IMR-90 (cell line): ENCODE measurements around the gene ANO2. TPM values are rescaled to one million over a fixed set of nuclear protein-coding genes. Genes with fewer than 3 reads are reported as not detected.

ENCODE experiments used
- ATAC-seq: fragments of 200-7000 bp; cut with Tn5 transposase; 2 replicates; pipeline ENCODE4 v1.9.1; 2020; ENCODE audit warnings: low read depth, mild to moderate bottlenecking, moderate library complexity
- BruUV-seq: library from RNA; stranded (reverse); fragments of 400-500 nt; replicated peaks from 2 replicates; lab custom pipeline; 2021; lab: Mats Ljungman, UMichigan
- CTCF ChIA-PET: fragments of 300-600 bp; formaldehyde crosslinking; extraction: SDS; loops from one replicate; lab custom pipeline; 2021; ENCODE audit warnings: antibody characterized with exemption; lab: Yijun Ruan, JAX
- POLR2A ChIA-PET: fragments of 300-600 bp; sonication (Branson Sonifier 250); formaldehyde crosslinking; loops from one replicate; lab custom pipeline; 2022; ENCODE audit warnings: antibody characterized with exemption; ENCODE audit not compliant: unreplicated experiment; lab: Charles Lee
- DNase-seq: peaks from one replicate; pipeline ENCODE4 v3.0.0; 2013
- H2AFZ ChIP-seq: replicated peaks from 2 replicates; pipeline ENCODE3; 2013; ENCODE audit warnings: low read length, mild to moderate bottlenecking; ENCODE audit not compliant: poor library complexity
- H2AK5ac ChIP-seq: 2 replicates; pipeline ENCODE4 v1.6.1; 2013; ENCODE audit warnings: low read depth, low read length, inconsistent platforms
- H2AK9ac ChIP-seq: replicated peaks from 2 replicates; pipeline ENCODE3; 2013; ENCODE audit warnings: mild to moderate bottlenecking, low read depth, low read length, moderate library complexity; ENCODE audit not compliant: poor library complexity
- H2BK120ac ChIP-seq: 2 replicates; pipeline ENCODE4 v1.6.1; 2013; ENCODE audit warnings: low read depth, low read length, inconsistent platforms
- H2BK15ac ChIP-seq: 3 replicates; pipeline ENCODE4 v1.6.1; 2013; ENCODE audit warnings: low read depth, low read length, inconsistent platforms
- H2BK20ac ChIP-seq: 2 replicates; pipeline ENCODE4 v1.6.1; 2013; ENCODE audit warnings: low read depth, mild to moderate bottlenecking, inconsistent platforms, low read length, moderate library complexity
- H2BK5ac ChIP-seq: 2 replicates; pipeline ENCODE4 v1.6.1; 2013; ENCODE audit warnings: mild to moderate bottlenecking, low read depth, low read length, inconsistent platforms; ENCODE audit not compliant: poor library complexity, severe bottlenecking
- H3K14ac ChIP-seq: replicated peaks from 2 replicates; pipeline ENCODE4 v1.6.1; 2013; ENCODE audit warnings: low read depth, low read length, inconsistent platforms
- H3K18ac ChIP-seq: 2 replicates; pipeline ENCODE4 v1.6.1; 2013; ENCODE audit warnings: low read depth, low read length, control low read depth
- H3K23ac ChIP-seq: 2 replicates; pipeline ENCODE4 v1.6.1; 2013; ENCODE audit warnings: low read depth, low read length, inconsistent platforms
- H3K27ac ChIP-seq: 2 replicates; pipeline ENCODE4 v1.5.1; 2013; ENCODE audit warnings: mild to moderate bottlenecking, control low read depth, low read length; ENCODE audit not compliant: insufficient read depth
- H3K27me3 ChIP-seq: 2 replicates; pipeline ENCODE4 v1.6.1; 2013; ENCODE audit warnings: low read length; ENCODE audit not compliant: control insufficient read depth, insufficient read depth
- H3K36me3 ChIP-seq: 2 replicates; pipeline ENCODE4 v1.6.1; 2013; ENCODE audit warnings: low read length, mixed read lengths; ENCODE audit not compliant: control insufficient read depth, insufficient read depth
- H3K4ac ChIP-seq: 2 replicates; pipeline ENCODE4 v1.6.1; 2013; ENCODE audit warnings: low read depth, low read length, inconsistent platforms
- H3K4me1 ChIP-seq: 2 replicates; pipeline ENCODE4 v1.6.1; 2013; ENCODE audit warnings: low read length, mixed read lengths; ENCODE audit not compliant: control insufficient read depth, insufficient read depth
- H3K4me2 ChIP-seq: 2 replicates; pipeline ENCODE4 v1.6.1; 2013; ENCODE audit warnings: low read depth, mild to moderate bottlenecking, control low read depth, low read length, moderate library complexity
- H3K4me3 ChIP-seq: 2 replicates; pipeline ENCODE4 v1.5.1; 2013; ENCODE audit warnings: low read depth, mild to moderate bottlenecking, control low read depth, low read length, moderate library complexity; ENCODE audit not compliant: insufficient read depth
- H3K56ac ChIP-seq: 2 replicates; pipeline ENCODE4 v1.6.1; 2013; ENCODE audit warnings: low read length, inconsistent platforms; ENCODE audit not compliant: insufficient read depth; ENCODE audit errors: extremely low read depth
- H3K79me1 ChIP-seq, 2 experiments: 2 replicates each; pipeline ENCODE4 v1.6.1; 2013; ENCODE audit warnings: low read length in 2 of 2, inconsistent platforms in 1 of 2, low read depth in 1 of 2
- H3K9ac ChIP-seq: 2 replicates; pipeline ENCODE4 v1.6.1; 2013; ENCODE audit warnings: low read depth, low read length, control low read depth
- H3K9me1 ChIP-seq: 2 replicates; pipeline ENCODE4 v1.6.1; 2013; ENCODE audit warnings: low read length, inconsistent platforms; ENCODE audit not compliant: insufficient read depth
- H3K9me3 ChIP-seq: 2 replicates; pipeline ENCODE4 v1.6.1; 2013; ENCODE audit warnings: low read length; ENCODE audit not compliant: control insufficient read depth, insufficient read depth
- H4K20me1 ChIP-seq: 2 replicates; pipeline ENCODE4 v1.6.1; 2013; ENCODE audit warnings: low read length, inconsistent platforms; ENCODE audit not compliant: insufficient read depth
- H4K5ac ChIP-seq: 2 replicates; pipeline ENCODE4 v1.6.1; 2013; ENCODE audit warnings: mild to moderate bottlenecking, low read depth, low read length, control low read depth
- H4K8ac ChIP-seq, 2 experiments: 2 replicates each; pipeline ENCODE4 v1.6.1; 2013; ENCODE audit warnings: low read depth in 2 of 2, low read length in 2 of 2, control low read depth in 1 of 2, inconsistent platforms in 1 of 2
- H4K91ac ChIP-seq: 2 replicates; pipeline ENCODE4 v1.6.1; 2013; ENCODE audit warnings: low read depth, low read length, inconsistent platforms; ENCODE audit not compliant: insufficient read depth
- BHLHE40 ChIP-seq: fragments of 150-350 bp; IDR thresholded peaks from 2 replicates; pipeline ENCODE4 v1.6.1; 2016; ENCODE audit warnings: mild to moderate bottlenecking, low read depth, low read length
- CEBPB ChIP-seq: IDR thresholded peaks from 2 replicates; pipeline ENCODE4 v1.6.1; 2012; ENCODE audit warnings: low read depth, low read length, improper control_type of control experiment
- CHD1 ChIP-seq: IDR thresholded peaks from 2 replicates; pipeline ENCODE4 v1.6.1; 2012; ENCODE audit warnings: low read depth, low read length, improper control_type of control experiment
- FOS ChIP-seq: fragments of 150-350 bp; IDR thresholded peaks from 2 replicates; pipeline ENCODE4 v1.6.1; 2016; ENCODE audit warnings: low read depth, low read length
- MAZ ChIP-seq: IDR thresholded peaks from 2 replicates; pipeline ENCODE4 v1.6.1; 2012; ENCODE audit warnings: low read depth, mild to moderate bottlenecking, low read length, improper control_type of control experiment, moderate library complexity, borderline replicate concordance
- NFE2L2 ChIP-seq: fragments of 150-350 bp; IDR thresholded peaks from 2 replicates; pipeline ENCODE4 v1.6.1; 2016; ENCODE audit warnings: low read depth, mild to moderate bottlenecking, low read length
- POLR2A ChIP-seq: IDR thresholded peaks from 2 replicates; pipeline ENCODE4 v1.6.1; 2012; ENCODE audit warnings: mild to moderate bottlenecking, low read depth, low read length
- RAD21 ChIP-seq: IDR thresholded peaks from 2 replicates; pipeline ENCODE4 v1.6.1; 2012; ENCODE audit warnings: low read length, improper control_type of control experiment
- RCOR1 ChIP-seq: IDR thresholded peaks from 2 replicates; pipeline ENCODE4 v1.6.1; 2012; ENCODE audit warnings: mild to moderate bottlenecking, low read length, improper control_type of control experiment; ENCODE audit not compliant: insufficient replicate concordance
- RFX5 ChIP-seq: IDR thresholded peaks from 2 replicates; pipeline ENCODE4 v1.8.0; 2012; ENCODE audit warnings: low read depth, mild to moderate bottlenecking, low read length, moderate library complexity
- SMC3 ChIP-seq: fragments of 150-350 bp; IDR thresholded peaks from 2 replicates; pipeline ENCODE4 v1.6.1; 2016; ENCODE audit warnings: low read depth, mild to moderate bottlenecking, antibody characterized with exemption, low read length, moderate library complexity
- WGBS, 2 experiments: methylation state at CpG; one replicate each; pipeline versions ENCODE4 v1.1.5 to v1.1.7; 2013; ENCODE audit warnings: missing lambda C conversion rate in 2 of 2; ENCODE audit not compliant: insufficient read length in 1 of 2; ENCODE audit errors: extremely low coverage in 2 of 2; 5-methylcytosine and 5-hydroxymethylcytosine counted together
- dilution Hi-C: fragments of 300-500 bp; cut with HindIII; formaldehyde crosslinking; loops from one replicate; pipeline ENCODE4 v1.14.3; 2018; ENCODE audit warnings: low sequenced_read_pairs; ENCODE audit not compliant: unreplicated experiment
- in situ Hi-C: fragments of 300-500 bp; cut with MboI; formaldehyde crosslinking; loops from 3 replicates; pipeline ENCODE4 v1.14.3; 2019; ENCODE audit warnings: low sequenced_read_pairs, inconsistent platforms, mixed read lengths
- intact Hi-C: fragments of 100-400 bp; cut with micrococcal nuclease; formaldehyde crosslinking; loops from 2 replicates; pipeline ENCODE4 v1.10.0; 2022
- polyA plus RNA-seq, 3 experiments: library from polyadenylated mRNA; depleted of rRNA; stranded (reverse); fragments of >200 nt; gene quantifications; 2 replicates each; pipeline ENCODE4 v1.2.3, GENCODE V29; 2012; ENCODE audit warnings: low replicate concordance in 1 of 3
- total RNA-seq: library from RNA; depleted of rRNA; stranded (reverse); fragments of >200 nt; gene quantifications from 2 replicates; pipeline ENCODE4 v1.2.3, GENCODE V29; 2012
- TF ChIP-seq, protein P1 (sequence below): fragments of 150-350 bp; IDR thresholded peaks from 2 replicates; pipeline ENCODE4 v1.6.1; 2016; ENCODE audit warnings: low read depth, mild to moderate bottlenecking, low read length, moderate library complexity, borderline replicate concordance

The ANO2 gene
- total and polyA plus RNA-seq, 2 of the 4 experiments (the other 2 are of a cell fraction) = 0.22 TPM; not detected in 1

DNA sequence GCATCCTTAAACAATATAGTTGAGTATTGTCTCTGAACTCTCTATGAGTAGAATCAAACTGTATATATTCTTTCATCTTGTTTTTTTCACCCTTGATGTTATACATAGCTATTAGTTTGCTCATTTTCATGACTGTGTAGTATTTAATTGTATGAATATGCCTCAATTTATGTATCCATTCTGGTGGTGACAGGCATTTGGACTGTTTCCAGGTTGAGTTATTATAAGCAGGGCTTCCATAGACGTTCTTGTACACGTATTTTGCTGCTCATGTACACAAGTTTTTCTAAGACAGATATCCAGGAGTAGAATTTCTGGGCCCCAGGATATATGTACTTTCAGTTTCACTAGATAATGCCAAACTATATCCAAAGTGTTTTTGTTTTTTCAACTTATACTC is 301.8 kb downstream of the ANO2 start:
- ATAC-seq (no peak), DNase-seq (no peak)
- Histone ChIP-seq H3K9me1 (no peaks in the 10 kb centered on the region), H3K23ac (no peak overlapping the region), H4K20me1 (no peaks in the 10 kb centered on the region), H4K5ac (no peak overlapping the region), H3K4me3 (no peak overlapping the region), H2AK9ac (no peak overlapping the region), H3K56ac (no peak overlapping the region), H3K79me1 (no peaks in the 10 kb centered on the region), H4K91ac (no peak overlapping the region), H3K36me3 (no peaks in the 10 kb centered on the region), H3K4me2 (no peak overlapping the region), H2BK15ac (no peak overlapping the region), H4K8ac (no peak overlapping the region), H3K14ac (no peak overlapping the region), H2BK20ac (no peak overlapping the region), H2BK120ac (no peak overlapping the region), H2BK5ac (no peak overlapping the region), H3K4ac (no peak overlapping the region), H2AFZ (no peak overlapping the region), H3K4me1 (no peaks in the 10 kb centered on the region), H3K9ac (no peak overlapping the region), H3K18ac (no peak overlapping the region), H3K9me3 (no peaks in the 10 kb centered on the region), H3K27me3 (peaks cover 28% of the 10 kb centered on the region), H2AK5ac (no peak overlapping the region), H3K27ac (no peak overlapping the region)
- no CpG with 5 or more reads among the region's 2 CpGs for WGBS, 2 experiments
- TF ChIP-seq RCOR1 (no peak), CEBPB (no peak), SMC3 (no peak), FOS (no peak), MAZ (no peak), RAD21 (no peak), NFE2L2 (no peak), POLR2A (no peak), CHD1 (no peak), BHLHE40 (no peak), RFX5 (no peak)
- TF ChIP-seq, protein P1, sequence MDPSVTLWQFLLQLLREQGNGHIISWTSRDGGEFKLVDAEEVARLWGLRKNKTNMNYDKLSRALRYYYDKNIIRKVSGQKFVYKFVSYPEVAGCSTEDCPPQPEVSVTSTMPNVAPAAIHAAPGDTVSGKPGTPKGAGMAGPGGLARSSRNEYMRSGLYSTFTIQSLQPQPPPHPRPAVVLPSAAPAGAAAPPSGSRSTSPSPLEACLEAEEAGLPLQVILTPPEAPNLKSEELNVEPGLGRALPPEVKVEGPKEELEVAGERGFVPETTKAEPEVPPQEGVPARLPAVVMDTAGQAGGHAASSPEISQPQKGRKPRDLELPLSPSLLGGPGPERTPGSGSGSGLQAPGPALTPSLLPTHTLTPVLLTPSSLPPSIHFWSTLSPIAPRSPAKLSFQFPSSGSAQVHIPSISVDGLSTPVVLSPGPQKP = no peak
- ChIA-PET POLR2A (no interaction called here), CTCF (no interaction called here)
- no TSS peak for BruUV-seq
- dilution Hi-C loops = no loop called here
- in situ Hi-C loops = no loop called here
- intact Hi-C loops = no loop called here
